HepG2 (cell line): ENCODE results near the gene RPRD2. TPM values are rescaled to one million over a fixed set of nuclear protein-coding genes. Genes with fewer than 3 reads are reported as not detected.

Experiments
- ARID2 ChIP-seq: sonication (generic); formaldehyde crosslinking; IDR thresholded peaks from 2 replicates; pipeline ENCODE4 v1.8.1; 2022; ENCODE audit warnings: mild to moderate bottlenecking, missing genetic modification reagents, borderline replicate concordance
- CBFB ChIP-seq: sonication (generic); formaldehyde crosslinking; IDR thresholded peaks from 2 replicates; pipeline ENCODE4 v1.4.0; 2020; ENCODE audit warnings: missing genetic modification reagents
- DNMT3B ChIP-seq: conservative IDR thresholded peaks from 2 replicates; pipeline ENCODE4 v1.6.1; 2016; ENCODE audit warnings: missing biosample characterization, control low read depth
- HDAC2 ChIP-seq: sonication (generic); formaldehyde crosslinking; IDR thresholded peaks from 2 replicates; pipeline ENCODE4 v1.4.0; 2020; ENCODE audit warnings: missing genetic modification reagents
- KAT2B ChIP-seq: fragments of 150-350 bp; IDR thresholded peaks from 2 replicates; pipeline ENCODE4 v1.6.1; 2014; ENCODE audit warnings: low read depth, low read length, borderline replicate concordance
- KLF13 ChIP-seq: sonication (generic); formaldehyde crosslinking; IDR thresholded peaks from 2 replicates; pipeline ENCODE4 v1.4.0; 2020; ENCODE audit warnings: mild to moderate bottlenecking, missing genetic modification reagents
- KLF6 ChIP-seq: IDR thresholded peaks from 2 replicates; pipeline ENCODE4 v1.8.0; 2016; ENCODE audit warnings: missing biosample characterization, missing genetic modification reagents
- KMT2A ChIP-seq: sonication (generic); formaldehyde crosslinking; IDR thresholded peaks from 2 replicates; pipeline ENCODE4 v1.4.0; 2020; ENCODE audit warnings: missing genetic modification reagents
- NR2C2 ChIP-seq: sonication (generic); formaldehyde crosslinking; IDR thresholded peaks from 2 replicates; pipeline ENCODE4 v1.4.0; 2020; ENCODE audit warnings: missing genetic modification reagents, mild to moderate bottlenecking, moderate library complexity, borderline replicate concordance
- SP1 ChIP-seq, 2 experiments: fragments of 450-650 bp in 1 of 2; sonication (generic) in 1 of 2; formaldehyde crosslinking in 1 of 2; IDR thresholded peaks; 2 replicates each; pipeline versions ENCODE4 v1.4.0 to v1.6.1; 2016 to 2020; ENCODE audit warnings: missing genetic modification reagents in 1 of 2
- SRSF1 ChIP-seq: fragments of 200-400 bp; formaldehyde crosslinking; optimal IDR thresholded peaks from 2 replicates; pipeline ENCODE3; 2017; ENCODE audit warnings: mild to moderate bottlenecking, low read depth, low read length, moderate library complexity
- TBX2 ChIP-seq: sonication (generic); formaldehyde crosslinking; IDR thresholded peaks from 2 replicates; pipeline ENCODE4 v1.5.0; 2020; ENCODE audit warnings: missing genetic modification reagents, mild to moderate bottlenecking, borderline replicate concordance
- ZMYM4 ChIP-seq: sonication (generic); formaldehyde crosslinking; IDR thresholded peaks from 2 replicates; pipeline ENCODE4 v1.8.1; 2023; ENCODE audit warnings: mild to moderate bottlenecking, missing genetic modification reagents
- ZNF160 ChIP-seq: sonication (generic); formaldehyde crosslinking; IDR thresholded peaks from 2 replicates; pipeline ENCODE4 v1.8.0; 2022; ENCODE audit warnings: mild to moderate bottlenecking, inconsistent platforms, missing genetic modification reagents
- ZNF33A ChIP-seq: sonication (generic); formaldehyde crosslinking; IDR thresholded peaks from 2 replicates; pipeline ENCODE4 v1.5.1; 2020; ENCODE audit warnings: missing genetic modification reagents, mild to moderate bottlenecking, moderate library complexity, borderline replicate concordance
- ZNF556 ChIP-seq: sonication (generic); formaldehyde crosslinking; IDR thresholded peaks from 2 replicates; pipeline ENCODE4 v1.4.0; 2020; ENCODE audit warnings: mild to moderate bottlenecking, missing genetic modification reagents, borderline replicate concordance
- ZNF563 ChIP-seq: sonication (generic); formaldehyde crosslinking; IDR thresholded peaks from 2 replicates; pipeline ENCODE4 v1.8.0; 2022; ENCODE audit warnings: mild to moderate bottlenecking, moderate library complexity, missing genetic modification reagents
- ZNF652 ChIP-seq: IDR thresholded peaks from 2 replicates; pipeline ENCODE4 v1.6.1; 2016; ENCODE audit warnings: low read depth, borderline replicate concordance
- ZNF749 ChIP-seq: sonication (generic); formaldehyde crosslinking; IDR thresholded peaks from 2 replicates; pipeline ENCODE4 v1.8.0; 2022; ENCODE audit warnings: mild to moderate bottlenecking, missing genetic modification reagents, moderate library complexity, borderline replicate concordance
- ZNF770 ChIP-seq: sonication (generic); formaldehyde crosslinking; IDR thresholded peaks from 2 replicates; pipeline ENCODE4 v1.5.0; 2020; ENCODE audit warnings: mild to moderate bottlenecking, missing genetic modification reagents
- ZSCAN22 ChIP-seq: sonication (generic); formaldehyde crosslinking; IDR thresholded peaks from 2 replicates; pipeline ENCODE4 v1.4.0; 2020; ENCODE audit warnings: mild to moderate bottlenecking, missing genetic modification reagents
- polyA plus RNA-seq, 8 experiments: library from polyadenylated mRNA; depleted of rRNA in 3 of 8; stranded (reverse) in 7 of 8; unstranded in 1 of 8; fragments of >200 nt; fragmentation: Illumina TruSeq in 4 of 8; extraction: Trizol in 4 of 8; gene quantifications; 2 replicates each; pipeline versions ENCODE4 v1.2.1 to v1.2.3, GENCODE V29; 2011 to 2016; ENCODE audit warnings: low read depth in 4 of 8, missing spikeins in 1 of 8, mixed read lengths in 1 of 8; ENCODE audit not compliant: insufficient read depth in 1 of 8
- total RNA-seq, 5 experiments: library from RNA; depleted of rRNA; stranded (reverse); fragments of >200 nt; fragmentation: Illumina TruSeq; extraction: Trizol; gene quantifications; 2 replicates each; pipeline ENCODE4 v1.2.3, GENCODE V29; 2016; ENCODE audit warnings: low read depth in 1 of 5
- TF ChIP-seq, protein P1 (sequence below): sonication (generic); formaldehyde crosslinking; IDR thresholded peaks from 2 replicates; pipeline ENCODE4 v1.5.0; 2020; ENCODE audit warnings: mild to moderate bottlenecking, missing genetic modification reagents, borderline replicate concordance
- TF ChIP-seq, protein P2 (sequence below): IDR thresholded peaks from 2 replicates; pipeline ENCODE4 v1.6.1; 2012; ENCODE audit warnings: inconsistent platforms
- TF ChIP-seq, protein P3 (sequence below): IDR thresholded peaks from 2 replicates; pipeline ENCODE4 v1.6.1; 2016; ENCODE audit warnings: mild to moderate bottlenecking
- TF ChIP-seq, protein P4 (sequence below): sonication (generic); formaldehyde crosslinking; IDR thresholded peaks from 2 replicates; pipeline ENCODE4 v1.4.0; 2020; ENCODE audit warnings: missing genetic modification reagents

Gene RPRD2
- total and polyA plus RNA-seq, 2 of the 13 experiments (the other 11 are each of a cell fraction or from before 2014, with no cell fraction given) = 8.0 to 8.9 TPM

GRCh38 chr1:150486966-150487762 is 123.2 kb downstream of the RPRD2 start, which contains the start of gene TARS2 (continued):
- TF ChIP-seq, protein P1, sequence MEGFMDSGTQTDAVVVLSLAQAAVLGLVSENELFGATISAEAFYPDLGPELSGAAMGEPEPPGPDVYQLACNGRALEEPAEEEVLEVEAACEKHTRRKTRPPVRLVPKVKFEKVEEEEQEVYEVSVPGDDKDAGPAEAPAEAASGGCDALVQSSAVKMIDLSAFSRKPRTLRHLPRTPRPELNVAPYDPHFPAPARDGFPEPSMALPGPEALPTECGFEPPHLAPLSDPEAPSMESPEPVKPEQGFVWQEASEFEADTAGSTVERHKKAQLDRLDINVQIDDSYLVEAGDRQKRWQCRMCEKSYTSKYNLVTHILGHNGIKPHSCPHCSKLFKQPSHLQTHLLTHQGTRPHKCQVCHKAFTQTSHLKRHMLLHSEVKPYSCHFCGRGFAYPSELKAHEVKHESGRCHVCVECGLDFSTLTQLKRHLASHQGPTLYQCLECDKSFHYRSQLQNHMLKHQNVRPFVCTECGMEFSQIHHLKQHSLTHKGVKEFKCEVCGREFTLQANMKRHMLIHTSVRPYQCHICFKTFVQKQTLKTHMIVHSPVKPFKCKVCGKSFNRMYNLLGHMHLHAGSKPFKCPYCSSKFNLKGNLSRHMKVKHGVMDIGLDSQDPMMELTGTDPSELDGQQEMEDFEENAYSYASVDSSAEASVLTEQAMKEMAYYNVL (CRISPR knock-in tag) = no peak
- no peak for TF ChIP-seq SRSF1
- TF ChIP-seq, protein P2, sequence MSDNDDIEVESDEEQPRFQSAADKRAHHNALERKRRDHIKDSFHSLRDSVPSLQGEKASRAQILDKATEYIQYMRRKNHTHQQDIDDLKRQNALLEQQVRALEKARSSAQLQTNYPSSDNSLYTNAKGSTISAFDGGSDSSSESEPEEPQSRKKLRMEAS = peak; percentile 88
- TF ChIP-seq, protein P3, sequence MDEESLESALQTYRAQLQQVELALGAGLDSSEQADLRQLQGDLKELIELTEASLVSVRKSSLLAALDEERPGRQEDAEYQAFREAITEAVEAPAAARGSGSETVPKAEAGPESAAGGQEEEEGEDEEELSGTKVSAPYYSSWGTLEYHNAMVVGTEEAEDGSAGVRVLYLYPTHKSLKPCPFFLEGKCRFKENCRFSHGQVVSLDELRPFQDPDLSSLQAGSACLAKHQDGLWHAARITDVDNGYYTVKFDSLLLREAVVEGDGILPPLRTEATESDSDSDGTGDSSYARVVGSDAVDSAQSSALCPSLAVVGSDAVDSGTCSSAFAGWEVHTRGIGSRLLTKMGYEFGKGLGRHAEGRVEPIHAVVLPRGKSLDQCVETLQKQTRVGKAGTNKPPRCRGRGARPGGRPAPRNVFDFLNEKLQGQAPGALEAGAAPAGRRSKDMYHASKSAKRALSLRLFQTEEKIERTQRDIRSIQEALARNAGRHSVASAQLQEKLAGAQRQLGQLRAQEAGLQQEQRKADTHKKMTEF (CRISPR knock-in tag) = peak; percentile 92
- no peak for TF ChIP-seq SP1 (IDR thresholded peaks at IDR 0.05)
- peak; percentile 91 for TF ChIP-seq SP1 (CRISPR knock-in tag; IDR thresholded peaks at IDR 0.05)
- no peak for TF ChIP-seq KAT2B
- TF ChIP-seq NR2C2 (CRISPR knock-in tag) = peak; percentile 60; the same call in 1 of the 2 replicates
- no peak for TF ChIP-seq ZSCAN22 (CRISPR knock-in tag)
- no peak for TF ChIP-seq ZNF33A (CRISPR knock-in tag)
- TF ChIP-seq KMT2A (CRISPR knock-in tag) = peak; percentile 97
- peak; percentile 88 for TF ChIP-seq TBX2 (CRISPR knock-in tag)
- TF ChIP-seq ZMYM4 = peak; percentile 91
- peak; percentile 85; the same call in 1 of the 2 replicates for TF ChIP-seq ZNF556 (CRISPR knock-in tag)
- TF ChIP-seq ZNF770 (CRISPR knock-in tag) = peak; percentile 26; the same call in 1 of the 2 replicates
- peak; percentile 87 for TF ChIP-seq CBFB (CRISPR knock-in tag)
- no peak for TF ChIP-seq DNMT3B (CRISPR knock-in tag)
- peak; percentile 32; the same call in 1 of the 2 replicates for TF ChIP-seq ZNF652
- peak; percentile 89 for TF ChIP-seq HDAC2 (CRISPR knock-in tag)
- no peak for TF ChIP-seq ZNF160
- TF ChIP-seq ZNF563 (CRISPR knock-in tag) = no peak
- no peak for TF ChIP-seq ZNF749 (CRISPR knock-in tag)
- TF ChIP-seq, protein P4, sequence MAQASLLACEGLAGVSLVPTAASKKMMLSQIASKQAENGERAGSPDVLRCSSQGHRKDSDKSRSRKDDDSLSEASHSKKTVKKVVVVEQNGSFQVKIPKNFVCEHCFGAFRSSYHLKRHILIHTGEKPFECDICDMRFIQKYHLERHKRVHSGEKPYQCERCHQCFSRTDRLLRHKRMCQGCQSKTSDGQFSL (CRISPR knock-in tag) = peak; percentile 84
- no peak for TF ChIP-seq ARID2
- TF ChIP-seq KLF13 (CRISPR knock-in tag) = no peak
- TF ChIP-seq KLF6 (CRISPR knock-in tag) = peak; percentile 88
